Osteoblast (primary cell): ENCODE results near the gene CARD6. TPM values are rescaled to one million over a fixed set of nuclear protein-coding genes. Genes with fewer than 3 reads are reported as not detected.
"Not testable (repeated sequence)": the region's sequence is repeated elsewhere in the genome, so short reads cannot be mapped to it uniquely, and the experiment has no call there.

ENCODE experiments used
- DNase-seq: peaks from one replicate; pipeline ENCODE4 v3.0.0; 2011; ENCODE audit warnings: low spot score, mixed read lengths; ENCODE audit not compliant: insufficient read length; ENCODE audit errors: missing footprints
- H2AFZ ChIP-seq: 2 replicates; pipeline ENCODE4 v1.6.0; 2011; ENCODE audit warnings: mild to moderate bottlenecking, low read length
- H3K27ac ChIP-seq: 2 replicates; pipeline ENCODE4 v1.5.1; 2011; ENCODE audit warnings: mild to moderate bottlenecking, low read depth, low read length, moderate library complexity
- H3K27me3 ChIP-seq: 2 replicates; pipeline ENCODE4 v1.6.0; 2012; ENCODE audit warnings: mild to moderate bottlenecking, control low read depth, inconsistent platforms, low read length, moderate library complexity; ENCODE audit not compliant: insufficient read depth
- H3K36me3 ChIP-seq: 2 replicates; pipeline ENCODE4 v1.5.1; 2011; ENCODE audit warnings: mild to moderate bottlenecking, low read length, control low read depth, moderate library complexity; ENCODE audit not compliant: insufficient read depth
- H3K4me1 ChIP-seq: 2 replicates; pipeline ENCODE4 v1.5.1; 2011; ENCODE audit warnings: mild to moderate bottlenecking, low read length, control low read depth, moderate library complexity; ENCODE audit not compliant: insufficient read depth
- H3K4me2 ChIP-seq: 2 replicates; pipeline ENCODE4 v1.6.0; 2011; ENCODE audit warnings: mild to moderate bottlenecking, low read length; ENCODE audit not compliant: insufficient read depth
- H3K4me3 ChIP-seq: fragments of 200-600 bp; sonication (generic); 3 replicates; pipeline ENCODE4 v1.5.1; 2012; ENCODE audit warnings: mild to moderate bottlenecking, low read length, inconsistent platforms; ENCODE audit not compliant: insufficient read depth
- H3K79me2 ChIP-seq: 2 replicates; pipeline ENCODE4 v1.6.0; 2012; ENCODE audit warnings: mild to moderate bottlenecking, low read length, control low read depth, inconsistent platforms; ENCODE audit not compliant: insufficient read depth
- H3K9me3 ChIP-seq: 2 replicates; pipeline ENCODE4 v1.5.1; 2011; ENCODE audit warnings: low read depth, low read length, control low read depth
- H4K20me1 ChIP-seq: 2 replicates; pipeline ENCODE4 v1.6.0; 2012; ENCODE audit warnings: mild to moderate bottlenecking, low read length, control low read depth; ENCODE audit not compliant: insufficient read depth
- total RNA-seq: library from RNA; depleted of rRNA; stranded (reverse); fragments of >200 nt; gene quantifications from 2 replicates; pipeline ENCODE4 v1.2.3, GENCODE V29; 2012
- TF ChIP-seq, protein P1 (sequence below): IDR thresholded peaks from 2 replicates; pipeline ENCODE4 v1.5.1; 2011; ENCODE audit warnings: mild to moderate bottlenecking, low read depth, low read length, moderate library complexity; ENCODE audit errors: extremely low read depth

CARD6 gene, protein sequence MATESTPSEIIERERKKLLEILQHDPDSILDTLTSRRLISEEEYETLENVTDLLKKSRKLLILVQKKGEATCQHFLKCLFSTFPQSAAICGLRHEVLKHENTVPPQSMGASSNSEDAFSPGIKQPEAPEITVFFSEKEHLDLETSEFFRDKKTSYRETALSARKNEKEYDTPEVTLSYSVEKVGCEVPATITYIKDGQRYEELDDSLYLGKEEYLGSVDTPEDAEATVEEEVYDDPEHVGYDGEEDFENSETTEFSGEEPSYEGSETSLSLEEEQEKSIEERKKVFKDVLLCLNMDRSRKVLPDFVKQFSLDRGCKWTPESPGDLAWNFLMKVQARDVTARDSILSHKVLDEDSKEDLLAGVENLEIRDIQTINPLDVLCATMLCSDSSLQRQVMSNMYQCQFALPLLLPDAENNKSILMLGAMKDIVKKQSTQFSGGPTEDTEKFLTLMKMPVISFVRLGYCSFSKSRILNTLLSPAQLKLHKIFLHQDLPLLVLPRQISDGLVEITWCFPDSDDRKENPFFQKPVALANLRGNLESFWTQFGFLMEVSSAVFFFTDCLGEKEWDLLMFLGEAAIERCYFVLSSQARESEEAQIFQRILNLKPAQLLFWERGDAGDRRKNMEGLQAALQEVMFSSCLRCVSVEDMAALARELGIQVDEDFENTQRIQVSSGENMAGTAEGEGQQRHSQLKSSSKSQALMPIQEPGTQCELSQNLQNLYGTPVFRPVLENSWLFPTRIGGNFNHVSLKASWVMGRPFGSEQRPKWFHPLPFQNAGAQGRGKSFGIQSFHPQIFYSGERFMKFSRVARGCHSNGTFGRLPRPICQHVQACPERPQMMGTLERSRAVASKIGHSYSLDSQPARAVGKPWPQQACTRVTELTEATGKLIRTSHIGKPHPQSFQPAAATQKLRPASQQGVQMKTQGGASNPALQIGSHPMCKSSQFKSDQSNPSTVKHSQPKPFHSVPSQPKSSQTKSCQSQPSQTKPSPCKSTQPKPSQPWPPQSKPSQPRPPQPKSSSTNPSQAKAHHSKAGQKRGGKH
- total RNA-seq: 19.5 and 24.8 TPM in 2 replicates

DNA sequence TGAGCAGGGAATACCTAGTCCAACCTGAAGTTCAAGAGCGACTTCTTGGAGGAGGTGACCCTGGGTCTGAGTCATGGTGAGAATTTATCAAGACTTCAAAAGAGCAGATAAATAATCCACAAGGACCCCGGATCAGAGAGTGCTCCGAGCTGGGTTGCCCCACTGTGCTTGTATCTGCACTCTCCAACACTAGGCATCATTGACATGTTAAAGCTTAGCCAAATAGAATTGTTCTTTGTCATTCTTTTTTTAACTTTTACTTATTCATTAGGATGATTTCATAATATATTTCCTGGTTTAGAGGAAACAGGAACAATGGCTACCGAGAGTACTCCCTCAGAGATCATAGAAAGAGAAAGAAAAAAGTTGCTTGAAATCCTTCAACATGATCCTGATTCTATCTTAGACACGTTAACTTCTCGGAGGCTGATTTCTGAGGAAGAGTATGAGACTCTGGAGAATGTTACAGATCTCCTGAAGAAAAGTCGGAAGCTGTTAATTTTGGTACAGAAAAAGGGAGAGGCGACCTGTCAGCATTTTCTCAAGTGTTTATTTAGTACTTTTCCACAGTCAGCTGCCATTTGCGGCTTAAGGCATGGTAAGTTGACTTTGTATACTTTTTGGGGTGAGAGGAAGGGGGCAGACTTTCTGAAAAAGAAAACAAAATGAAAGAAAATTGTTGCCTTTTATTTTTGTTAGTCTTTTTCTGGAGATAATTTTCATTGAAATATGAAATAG lies at the start of gene CARD6:
CARD6 (plus strand) TSS at position 300 of the 738 bp plus-strand sequence; CDS start at position 316, 16 bp downstream.
- Histone ChIP-seq H3K9me3 (no peaks in the 10 kb centered on the region), H2AFZ (peak within 1 kb of the TSS; percentile 88), H3K36me3 (no peaks in the 10 kb centered on the region), H3K79me2 (peaks cover 8% of the 10 kb centered on the region), H3K27ac (peak within 1 kb of the TSS; percentile 81), H4K20me1 (no peaks in the 10 kb centered on the region), H3K27me3 (no peaks in the 10 kb centered on the region), H3K4me3 (peak within 1 kb of the TSS; percentile 74), H3K4me2 (peak within 1 kb of the TSS; percentile 89), H3K4me1 (peaks cover 19% of the 10 kb centered on the region)
- no peak for DNase-seq
- TF ChIP-seq, protein P1, sequence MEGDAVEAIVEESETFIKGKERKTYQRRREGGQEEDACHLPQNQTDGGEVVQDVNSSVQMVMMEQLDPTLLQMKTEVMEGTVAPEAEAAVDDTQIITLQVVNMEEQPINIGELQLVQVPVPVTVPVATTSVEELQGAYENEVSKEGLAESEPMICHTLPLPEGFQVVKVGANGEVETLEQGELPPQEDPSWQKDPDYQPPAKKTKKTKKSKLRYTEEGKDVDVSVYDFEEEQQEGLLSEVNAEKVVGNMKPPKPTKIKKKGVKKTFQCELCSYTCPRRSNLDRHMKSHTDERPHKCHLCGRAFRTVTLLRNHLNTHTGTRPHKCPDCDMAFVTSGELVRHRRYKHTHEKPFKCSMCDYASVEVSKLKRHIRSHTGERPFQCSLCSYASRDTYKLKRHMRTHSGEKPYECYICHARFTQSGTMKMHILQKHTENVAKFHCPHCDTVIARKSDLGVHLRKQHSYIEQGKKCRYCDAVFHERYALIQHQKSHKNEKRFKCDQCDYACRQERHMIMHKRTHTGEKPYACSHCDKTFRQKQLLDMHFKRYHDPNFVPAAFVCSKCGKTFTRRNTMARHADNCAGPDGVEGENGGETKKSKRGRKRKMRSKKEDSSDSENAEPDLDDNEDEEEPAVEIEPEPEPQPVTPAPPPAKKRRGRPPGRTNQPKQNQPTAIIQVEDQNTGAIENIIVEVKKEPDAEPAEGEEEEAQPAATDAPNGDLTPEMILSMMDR: peak; percentile 9

DNA sequence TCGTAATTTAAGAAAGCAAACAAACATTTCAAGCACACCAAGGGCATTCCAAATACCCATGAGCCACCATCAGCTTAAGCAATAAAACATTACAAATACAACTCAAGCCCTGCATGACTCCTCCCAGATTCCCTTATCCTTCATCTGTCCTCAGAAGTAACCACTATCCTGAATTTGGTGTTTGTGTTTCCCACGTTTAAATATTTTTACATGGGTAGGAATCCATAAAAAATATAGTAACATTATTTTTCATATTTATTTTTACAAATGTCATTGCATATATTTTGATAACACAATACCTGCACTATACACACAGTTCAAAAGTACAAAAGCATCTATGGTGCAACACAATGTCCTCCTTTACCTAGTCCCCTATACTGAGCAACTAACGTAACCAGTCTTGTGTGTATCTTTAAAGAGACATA lies 49.4 kb upstream of the CARD6 start:
- H3K4me1 ChIP-seq: peaks cover 17% of the 10 kb centered on the region
- H3K27me3 ChIP-seq: no peaks in the 10 kb centered on the region
- no peak overlapping the region for H3K4me3 ChIP-seq
- H3K9me3 ChIP-seq: no peaks in the 10 kb centered on the region
- DNase-seq: peak; percentile 51
- H2AFZ ChIP-seq: no peak overlapping the region
- H3K36me3 ChIP-seq: peaks cover 3% of the 10 kb centered on the region
- TF ChIP-seq, protein P1: no peak
- H3K79me2 ChIP-seq: peaks cover 99% of the 10 kb centered on the region
- no peak overlapping the region for H3K27ac ChIP-seq
- peaks cover 68% of the 10 kb centered on the region for H4K20me1 ChIP-seq
- peak overlapping the region; percentile 1 for H3K4me2 ChIP-seq

DNA sequence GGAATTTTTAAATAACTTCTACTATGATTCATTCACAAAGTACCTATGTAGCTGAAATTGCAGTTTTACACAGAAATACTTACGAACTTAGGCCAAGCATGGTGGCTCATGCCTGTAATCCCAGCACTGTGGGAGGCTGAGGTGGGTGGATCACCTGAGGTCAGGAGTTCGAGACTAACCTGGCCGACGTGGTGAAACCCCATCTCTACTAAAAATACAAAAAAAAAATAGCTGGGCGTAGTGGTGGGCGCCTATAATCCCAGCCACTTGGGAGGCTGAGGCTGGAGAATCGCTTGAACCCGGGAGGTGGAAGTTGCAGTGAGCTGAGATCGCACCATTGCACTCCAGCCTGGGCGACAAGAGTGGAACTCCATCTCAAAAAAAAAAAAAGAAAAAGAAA lies 48.5 kb upstream of the CARD6 start:
- not testable (repeated sequence) for H2AFZ ChIP-seq, DNase-seq, H3K4me3 ChIP-seq, H3K27me3 ChIP-seq, H3K36me3 ChIP-seq, H3K4me2 ChIP-seq, H3K27ac ChIP-seq, H3K9me3 ChIP-seq
- Histone ChIP-seq H3K79me2 (peaks cover 99% of the 10 kb centered on the region), H3K4me1 (peaks cover 19% of the 10 kb centered on the region), H4K20me1 (peaks cover 68% of the 10 kb centered on the region)

DNA sequence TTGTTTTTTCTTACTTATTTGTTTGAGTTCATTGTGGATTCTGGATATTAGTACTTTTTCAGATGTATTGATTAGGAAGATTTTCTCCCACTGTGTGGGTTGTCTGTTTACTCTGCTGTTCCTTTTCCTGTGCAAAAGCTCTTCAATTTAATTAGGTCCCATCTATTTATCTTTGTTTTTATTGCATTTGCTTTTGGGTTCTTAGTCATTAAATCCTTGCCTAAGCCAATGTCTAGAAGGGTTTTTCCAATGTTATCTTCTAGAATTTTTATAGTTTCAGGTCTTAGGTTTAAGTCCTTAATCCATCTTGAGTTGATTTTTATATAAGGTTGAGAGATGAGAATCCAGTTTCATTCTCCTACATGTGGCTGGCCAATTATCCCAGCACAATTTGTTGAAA lies 46.8 kb upstream of the CARD6 start:
- not testable (repeated sequence) for H3K36me3 ChIP-seq, DNase-seq, H3K27ac ChIP-seq, H3K4me3 ChIP-seq, H2AFZ ChIP-seq, H3K27me3 ChIP-seq, H3K4me2 ChIP-seq, H3K9me3 ChIP-seq
- Histone ChIP-seq H3K4me1 (peaks cover 27% of the 10 kb centered on the region), H3K79me2 (peaks cover 83% of the 10 kb centered on the region), H4K20me1 (peaks cover 55% of the 10 kb centered on the region)

DNA sequence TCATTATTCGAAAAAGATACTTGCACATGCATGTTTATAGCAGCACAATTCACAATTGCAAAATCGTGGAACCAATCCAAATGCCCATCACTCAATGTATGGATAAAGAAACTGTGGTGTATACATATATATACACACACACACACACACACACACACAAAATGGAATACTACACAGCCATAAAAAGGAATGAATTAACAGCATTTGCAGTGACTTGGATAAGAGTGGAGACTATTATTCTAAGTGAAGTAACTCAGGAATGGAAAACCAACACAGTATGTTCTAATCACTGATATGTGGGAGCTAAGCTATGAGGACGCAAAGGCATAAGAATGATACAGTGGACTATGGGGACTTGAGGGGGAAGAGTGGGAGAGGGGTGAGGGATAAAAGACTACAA lies 46.3 kb upstream of the CARD6 start:
- not testable (repeated sequence) for H3K27ac ChIP-seq, H3K4me2 ChIP-seq, H3K4me3 ChIP-seq, DNase-seq, H3K27me3 ChIP-seq, H2AFZ ChIP-seq, H3K9me3 ChIP-seq, H3K36me3 ChIP-seq
- Histone ChIP-seq H3K79me2 (peaks cover 77% of the 10 kb centered on the region), H3K4me1 (peaks cover 27% of the 10 kb centered on the region), H4K20me1 (peaks cover 51% of the 10 kb centered on the region)
